Endodermal cell (in vitro differentiated cells): Measurements from ENCODE around the gene FBXL7. TPM values are rescaled to one million over a fixed set of nuclear protein-coding genes. Genes with fewer than 3 reads are reported as not detected.

Experiments used
- DNase-seq: peaks from one replicate; pipeline ENCODE4 v3.0.0-alpha.2; 2017
- H3K27ac ChIP-seq: 2 replicates; pipeline ENCODE4 v1.5.1; 2013; ENCODE audit warnings: mild to moderate bottlenecking, low read depth, low read length, moderate library complexity
- H3K27me3 ChIP-seq: 2 replicates; pipeline ENCODE4 v1.6.1; 2013; ENCODE audit warnings: mild to moderate bottlenecking, low read length, moderate library complexity; ENCODE audit not compliant: insufficient read depth, control insufficient read depth, poor library complexity, severe bottlenecking
- H3K36me3 ChIP-seq: 2 replicates; pipeline ENCODE4 v1.7.0; 2013; ENCODE audit warnings: mild to moderate bottlenecking, low read length, moderate library complexity; ENCODE audit not compliant: control insufficient read depth, insufficient read depth
- H3K4me1 ChIP-seq: one replicate; pipeline ENCODE4 v1.7.0; 2013; ENCODE audit warnings: low read length; ENCODE audit not compliant: control insufficient read depth, insufficient read depth
- H3K4me3 ChIP-seq: 2 replicates; pipeline ENCODE4 v1.5.1; 2013; ENCODE audit warnings: mild to moderate bottlenecking, low read length, moderate library complexity
- H3K9ac ChIP-seq: 2 replicates; pipeline ENCODE4 v1.6.1; 2013; ENCODE audit warnings: mild to moderate bottlenecking, low read length, moderate library complexity; ENCODE audit not compliant: poor library complexity, severe bottlenecking; ENCODE audit errors: extremely low read depth
- H3K9me3 ChIP-seq: 2 replicates; pipeline ENCODE4 v1.6.1; 2013; ENCODE audit warnings: mild to moderate bottlenecking, low read length, moderate library complexity; ENCODE audit not compliant: control insufficient read depth
- H3K27ac Mint-ChIP-seq: 2 replicates; pipeline ENCODE4 v1.8.0; 2020; ENCODE audit warnings: mixed read lengths
- H3K27me3 Mint-ChIP-seq: 2 replicates; pipeline ENCODE4 v1.8.0; 2021; ENCODE audit warnings: mild to moderate bottlenecking, mixed read lengths; ENCODE audit not compliant: insufficient read depth
- H3K36me3 Mint-ChIP-seq: 2 replicates; pipeline ENCODE4 v1.8.0; 2020; ENCODE audit warnings: low read depth, mixed read lengths
- H3K4me1 Mint-ChIP-seq: 2 replicates; pipeline ENCODE4 v1.8.0; 2020; ENCODE audit warnings: mixed read lengths
- H3K4me3 Mint-ChIP-seq: 2 replicates; pipeline ENCODE4 v1.8.0; 2020; ENCODE audit warnings: mild to moderate bottlenecking, moderate library complexity, mixed read lengths
- H3K9me3 Mint-ChIP-seq: 2 replicates; pipeline ENCODE4 v1.8.0; 2020; ENCODE audit warnings: mild to moderate bottlenecking, mixed read lengths
- CTCF ChIP-seq: fragments of 200-600 bp; sonication (generic); conservative IDR thresholded peaks from 2 replicates; pipeline ENCODE4 v1.5.0; 2021; ENCODE audit warnings: antibody characterized with exemption, mild to moderate bottlenecking
- WGBS, 2 experiments: methylation state at CpG; one replicate each; pipeline versions ENCODE4 v1.1.5 to v1.1.7; 2013; ENCODE audit warnings: missing lambda C conversion rate in 2 of 2, mixed read lengths in 1 of 2; ENCODE audit not compliant: insufficient coverage in 1 of 2, insufficient read length in 1 of 2; 5-methylcytosine and 5-hydroxymethylcytosine counted together
- total RNA-seq, 2 donors: library from RNA; stranded (reverse); fragmentation: NEBNext Ultra II Directional in 1 of 2; extraction: Animal tissue kit (Norgen Biotek cat#: 25700) in 1 of 2; gene quantifications; 2 replicates in 1 of 2; 3 replicates in 1 of 2; pipeline ENCODE4 v1.2.1, GENCODE V29; 2021

Gene FBXL7
- total RNA-seq, 2 donors from 2014 or later = 12.9 to 13.2 TPM

- TF ChIP-seq CTCF = no peak
- peak overlapping the region; percentile 0 for H3K4me3 ChIP-seq
- peaks cover 9% of the 10 kb centered on the region for H3K4me1 ChIP-seq
- 79 to 80% methylated on average over 1 of the region's 2 CpGs for WGBS, 2 experiments
- H3K27me3 ChIP-seq = no peaks in the 10 kb centered on the region
- Mint-ChIP-seq H3K9me3 (peaks cover 3% of the 10 kb centered on the region), H3K4me3 (no peak overlapping the region), H3K36me3 (peaks cover 6% of the 10 kb centered on the region), H3K4me1 (peaks cover 57% of the 10 kb centered on the region), H3K27me3 (no peaks in the 10 kb centered on the region), H3K27ac (peak overlapping the region; percentile 22)
- no peaks in the 10 kb centered on the region for H3K36me3 ChIP-seq
- peaks cover 7% of the 10 kb centered on the region for H3K9me3 ChIP-seq
- DNase-seq = no peak
- no peak overlapping the region for H3K9ac ChIP-seq
- no peak overlapping the region for H3K27ac ChIP-seq
These were observed 174.7 kb downstream of the FBXL7 start for GRCh38 chr5:15674716-15675115.

- Histone ChIP-seq H3K4me1 (peaks cover 9% of the 10 kb centered on the region), H3K9ac (no peak overlapping the region), H3K36me3 (no peaks in the 10 kb centered on the region), H3K9me3 (peaks cover 7% of the 10 kb centered on the region), H3K4me3 (no peak overlapping the region), H3K27me3 (no peaks in the 10 kb centered on the region), H3K27ac (no peak overlapping the region)
- WGBS, 2 experiments = 82 to 100% methylated on average over 1 of the region's 1 CpG
- peaks cover 3% of the 10 kb centered on the region for H3K9me3 Mint-ChIP-seq
- peak overlapping the region; percentile 62 for H3K27ac Mint-ChIP-seq
- peaks cover 3% of the 10 kb centered on the region for H3K36me3 Mint-ChIP-seq
- DNase-seq = no peak
- no peak overlapping the region for H3K4me3 Mint-ChIP-seq
- H3K4me1 Mint-ChIP-seq = peaks cover 61% of the 10 kb centered on the region
- no peak for TF ChIP-seq CTCF
- no peaks in the 10 kb centered on the region for H3K27me3 Mint-ChIP-seq
These were observed 176.6 kb downstream of the FBXL7 start for GRCh38 chr5:15676591-15676990.

GRCh38 chr5:15679161-15679560, 179.2 kb downstream of the FBXL7 start:
- no peaks in the 10 kb centered on the region for H3K27me3 Mint-ChIP-seq
- no peak for DNase-seq
- peak overlapping the region; percentile 9 for H3K27ac Mint-ChIP-seq
- H3K4me3 Mint-ChIP-seq = no peak overlapping the region
- H3K27me3 ChIP-seq = no peaks in the 10 kb centered on the region
- peaks cover 7% of the 10 kb centered on the region for H3K9me3 ChIP-seq
- TF ChIP-seq CTCF = no peak
- H3K36me3 ChIP-seq = no peaks in the 10 kb centered on the region
- peaks cover 3% of the 10 kb centered on the region for H3K9me3 Mint-ChIP-seq
- H3K4me1 Mint-ChIP-seq = peaks cover 59% of the 10 kb centered on the region
- peaks cover 9% of the 10 kb centered on the region for H3K4me1 ChIP-seq
- H3K4me3 ChIP-seq = no peak overlapping the region
- no peak overlapping the region for H3K27ac ChIP-seq
- peaks cover 3% of the 10 kb centered on the region for H3K36me3 Mint-ChIP-seq
- WGBS, 2 experiments = 94 to 97% methylated on average over 3 to 4 of the region's 4 CpGs
- no peak overlapping the region for H3K9ac ChIP-seq
